ENCODE measurements around the gene STOML3. TPM values are rescaled to one million over a fixed set of nuclear protein-coding genes. Genes with fewer than 3 reads are reported as not detected.

The STOML3 gene
- total RNA-seq, 1 experiment from 2014 or later, result not detected

Other genes starting within 250 kb of the STOML3 start
- 28.2 and 38.1 TPM in 2 replicates for gene PROSER1, start 47.3 kb upstream of the STOML3 start, total RNA-seq (2014; rRNA removed; shearing (Covaris generic))
- 10.8 and 15.0 TPM in 2 replicates for gene NHLRC3, start 47.6 kb upstream of the STOML3 start, total RNA-seq (2014; rRNA removed; shearing (Covaris generic))